ENCODE data around the gene CNKSR2. TPM values are rescaled to one million over a fixed set of nuclear protein-coding genes. Genes with fewer than 3 reads are reported as not detected.

CNKSR2 gene
- total RNA-seq, 1 experiment from 2014 or later: not detected

- Mint-ChIP-seq H3K9me3 (ENCODE audit: low read depth, unreplicated experiment) (no peaks in the 10 kb centered on the region), H3K27ac (ENCODE audit: unreplicated experiment) (no peak overlapping the region), H3K4me3 (ENCODE audit: low read depth, unreplicated experiment) (no peak overlapping the region), H3K4me1 (ENCODE audit: low read depth, unreplicated experiment) (peaks cover 27% of the 10 kb centered on the region), H3K27me3 (ENCODE audit: unreplicated experiment) (no peaks in the 10 kb centered on the region), H3K36me3 (ENCODE audit: insufficient read depth, unreplicated experiment) (no peaks in the 10 kb centered on the region)
- TF ChIP-seq CTCF (IDR thresholded peaks at IDR 0.05; ENCODE audit: unreplicated experiment): no peak
- CTCF ChIA-PET: no interaction called here
- no peak for DNase-seq
- intact Hi-C loops (cut with micrococcal nuclease; ENCODE audit: unreplicated experiment): no loop called here
- BruUV-seq (replicated peaks): no TSS peak
Measured at GRCh38 chrX:21666252-21666651, 292.0 kb downstream of the CNKSR2 start.

GRCh38 chrX:21666679-21667078 lies 292.5 kb downstream of the CNKSR2 start:
- no peaks in the 10 kb centered on the region for H3K36me3 Mint-ChIP-seq (ENCODE audit: insufficient read depth, unreplicated experiment)
- TF ChIP-seq CTCF (IDR thresholded peaks at IDR 0.05; ENCODE audit: unreplicated experiment): no peak
- CTCF ChIA-PET: no interaction called here
- H3K9me3 Mint-ChIP-seq (ENCODE audit: low read depth, unreplicated experiment): no peaks in the 10 kb centered on the region
- no peak overlapping the region for H3K4me3 Mint-ChIP-seq (ENCODE audit: low read depth, unreplicated experiment)
- intact Hi-C loops (cut with micrococcal nuclease; ENCODE audit: unreplicated experiment): no loop called here
- BruUV-seq (replicated peaks): no TSS peak
- peaks cover 25% of the 10 kb centered on the region for H3K4me1 Mint-ChIP-seq (ENCODE audit: low read depth, unreplicated experiment)
- H3K27ac Mint-ChIP-seq (ENCODE audit: unreplicated experiment): no peak overlapping the region
- no peaks in the 10 kb centered on the region for H3K27me3 Mint-ChIP-seq (ENCODE audit: unreplicated experiment)
- DNase-seq: no peak

GRCh38 chrX:21674430-21675186 lies 300.4 kb downstream of the CNKSR2 start:
- Mint-ChIP-seq H3K4me3 (ENCODE audit: low read depth, unreplicated experiment) (peak overlapping the region; percentile 26), H3K4me1 (ENCODE audit: low read depth, unreplicated experiment) (peaks cover 41% of the 10 kb centered on the region), H3K9me3 (ENCODE audit: low read depth, unreplicated experiment) (no peaks in the 10 kb centered on the region), H3K27me3 (ENCODE audit: unreplicated experiment) (no peaks in the 10 kb centered on the region), H3K27ac (ENCODE audit: unreplicated experiment) (peak overlapping the region; percentile 70), H3K36me3 (ENCODE audit: insufficient read depth, unreplicated experiment) (peaks cover 8% of the 10 kb centered on the region)
- intact Hi-C loops (cut with micrococcal nuclease; ENCODE audit: unreplicated experiment): no loop called here
- TF ChIP-seq CTCF (IDR thresholded peaks at IDR 0.05; ENCODE audit: unreplicated experiment): no peak
- DNase-seq: no peak
- BruUV-seq (replicated peaks): no TSS peak
- CTCF ChIA-PET: no interaction called here

GRCh38 chrX:21675931-21676330 lies 301.7 kb downstream of the CNKSR2 start:
- no peaks in the 10 kb centered on the region for H3K9me3 Mint-ChIP-seq (ENCODE audit: low read depth, unreplicated experiment)
- H3K27ac Mint-ChIP-seq (ENCODE audit: unreplicated experiment): no peak overlapping the region
- intact Hi-C loops (cut with micrococcal nuclease; ENCODE audit: unreplicated experiment): no loop called here
- TF ChIP-seq CTCF (IDR thresholded peaks at IDR 0.05; ENCODE audit: unreplicated experiment): no peak
- no TSS peak for BruUV-seq (replicated peaks)
- H3K4me3 Mint-ChIP-seq (ENCODE audit: low read depth, unreplicated experiment): no peak overlapping the region
- H3K36me3 Mint-ChIP-seq (ENCODE audit: insufficient read depth, unreplicated experiment): peaks cover 8% of the 10 kb centered on the region
- CTCF ChIA-PET: interaction anchor here (0.6 kb wide), 1 partner anchor 72 kb away, joined by 3 read pairs; no protein-coding TSS in a partner anchor
- peaks cover 41% of the 10 kb centered on the region for H3K4me1 Mint-ChIP-seq (ENCODE audit: low read depth, unreplicated experiment)
- no peaks in the 10 kb centered on the region for H3K27me3 Mint-ChIP-seq (ENCODE audit: unreplicated experiment)
- no peak for DNase-seq

Data from Calu3 (cell line).